ENCODE results near the gene ABHD16B.

Gene ABHD16B

DNA sequence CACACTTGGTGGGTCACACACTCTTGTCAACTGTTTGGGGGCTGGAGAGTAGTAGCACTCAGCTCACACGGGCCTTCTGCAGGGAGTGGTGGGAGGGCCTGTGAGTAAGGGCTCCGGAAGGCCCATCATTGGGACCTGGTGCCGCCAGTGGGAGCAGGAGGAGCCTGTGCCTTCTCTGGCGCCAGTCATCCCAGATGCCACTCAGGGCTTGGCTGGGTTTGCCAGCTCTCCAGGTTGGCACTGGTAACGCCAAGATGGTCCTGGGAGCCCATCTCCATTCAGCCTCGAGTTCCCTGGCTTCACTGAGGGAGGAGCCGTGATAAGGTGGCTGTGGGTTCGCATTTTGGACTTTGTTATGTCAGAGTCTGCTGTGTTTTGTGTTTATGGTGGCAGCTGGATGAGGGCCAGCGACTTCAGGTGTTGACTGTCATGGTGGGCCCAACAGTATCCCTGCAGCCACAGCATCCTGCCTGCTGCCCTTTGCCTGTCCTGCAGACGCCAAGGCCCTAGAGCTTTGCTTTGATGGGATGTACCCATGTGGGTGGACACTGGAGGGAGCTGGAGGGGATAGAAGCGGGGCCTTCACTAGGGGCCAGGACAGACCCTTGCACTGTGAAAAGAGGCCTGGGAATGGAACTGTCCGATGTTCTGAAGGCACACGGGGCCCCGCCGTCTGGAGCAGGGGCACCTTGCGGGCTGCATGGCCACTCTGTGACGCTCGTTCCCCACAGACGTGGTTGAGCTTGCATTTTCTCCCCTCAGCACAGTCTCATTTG is 20.3 kb downstream of the ABHD16B start:
- no peak for DNase-seq

DNA sequence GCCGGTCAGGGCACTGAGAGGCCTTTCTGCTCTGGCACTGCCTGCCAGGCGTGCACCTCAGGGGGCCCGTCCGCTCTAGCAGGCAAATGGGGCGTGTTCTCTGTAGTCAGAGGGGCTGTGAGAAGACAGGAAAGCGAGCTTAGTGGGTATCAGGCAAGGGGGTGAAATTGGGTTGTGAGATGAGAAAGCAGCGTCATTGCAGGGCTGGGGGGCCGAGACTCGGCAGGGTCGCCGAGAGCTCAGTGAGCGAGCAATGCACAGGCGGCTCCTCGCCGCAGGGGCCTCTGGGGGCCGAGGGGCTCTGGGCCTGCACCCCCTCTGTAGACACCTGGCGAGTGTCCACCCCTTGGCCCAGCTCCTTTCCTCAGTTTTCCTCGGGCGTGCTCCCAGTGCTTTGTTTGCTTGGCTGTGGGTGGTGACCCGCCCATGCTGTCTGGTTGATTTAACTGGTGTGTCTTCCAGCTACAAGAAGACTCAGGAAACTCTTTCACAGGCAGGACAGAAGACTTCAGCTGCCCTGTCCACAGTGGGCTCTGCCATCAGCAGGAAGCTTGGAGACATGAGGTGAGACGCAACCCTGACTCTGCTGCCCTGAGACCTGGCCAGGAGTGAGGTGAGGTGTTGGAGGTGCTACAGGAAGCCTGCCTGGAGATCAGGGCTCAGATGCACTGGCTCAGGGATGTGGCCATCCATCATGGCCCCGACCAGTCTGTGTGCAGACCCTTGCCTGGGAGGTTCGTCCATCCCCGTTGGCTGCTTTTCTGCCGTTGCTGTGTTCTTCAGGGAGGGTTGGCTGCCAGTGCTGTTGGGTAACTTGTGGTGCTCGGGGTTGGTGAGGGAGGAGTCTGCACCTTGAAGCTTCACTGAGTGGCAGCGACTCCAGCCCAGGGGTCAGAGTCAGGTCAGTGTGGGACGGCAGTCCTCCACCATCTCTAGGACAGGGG is 21.2 kb downstream of the ABHD16B start:
- no peak for DNase-seq

DNA sequence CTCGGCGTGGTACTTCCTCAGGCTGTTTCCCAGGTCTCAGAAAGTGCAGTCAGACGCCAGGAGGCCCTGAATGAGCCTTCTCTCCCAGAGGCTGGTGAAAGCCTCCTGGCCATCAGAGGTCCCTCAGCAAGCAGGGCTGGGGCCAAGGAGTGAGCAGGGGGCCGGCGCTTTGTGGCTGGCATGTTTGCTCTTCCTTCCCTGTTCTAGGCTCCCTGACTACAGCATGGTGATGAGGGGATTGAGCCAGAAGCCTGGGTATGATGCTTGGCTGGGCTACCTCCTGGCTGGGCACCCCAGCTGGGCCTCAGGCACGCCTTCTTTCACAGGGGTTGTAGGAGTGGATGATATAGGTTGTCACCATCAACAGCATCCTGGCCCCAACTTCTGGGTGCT is 21.9 kb downstream of the ABHD16B start:
- DNase-seq: no peak

DNA sequence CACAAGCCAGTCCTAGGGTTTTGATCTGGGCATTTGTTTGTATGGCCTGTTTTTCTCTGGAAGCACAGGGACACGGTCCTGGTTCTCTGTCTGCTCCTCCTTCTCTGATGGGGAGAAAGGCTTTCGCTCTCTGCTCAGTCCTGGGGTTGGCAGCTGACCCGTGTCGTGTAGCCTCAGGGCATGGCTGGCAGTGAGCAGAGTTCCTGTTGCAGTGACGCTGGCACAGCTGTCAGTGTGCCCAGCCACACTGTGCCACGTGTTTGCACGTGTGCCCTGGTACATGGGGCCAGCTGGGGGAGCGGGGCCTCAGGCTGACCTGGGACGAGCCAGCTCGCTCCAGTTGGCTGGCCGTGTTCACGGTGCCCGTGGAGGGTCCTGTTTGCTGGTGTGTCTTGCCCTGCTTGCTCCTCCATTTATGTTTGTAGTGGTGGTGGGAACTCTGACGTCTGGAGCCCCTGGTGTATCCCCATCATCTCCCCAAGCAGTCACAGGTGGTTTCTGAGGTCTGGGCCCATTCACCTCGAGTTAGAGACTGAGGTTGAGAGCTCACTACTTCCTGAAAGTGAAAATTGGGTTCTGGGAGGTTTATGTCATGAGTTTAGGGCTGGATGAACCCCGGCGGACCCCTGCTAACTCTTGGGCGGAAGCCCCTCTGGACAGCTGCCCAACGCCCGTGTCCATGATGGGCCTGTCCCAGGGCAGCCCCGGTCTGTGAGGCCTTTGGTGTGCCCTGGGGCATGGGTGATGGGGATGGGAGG is 23.4 kb downstream of the ABHD16B start:
- DNase-seq: no peak

DNA sequence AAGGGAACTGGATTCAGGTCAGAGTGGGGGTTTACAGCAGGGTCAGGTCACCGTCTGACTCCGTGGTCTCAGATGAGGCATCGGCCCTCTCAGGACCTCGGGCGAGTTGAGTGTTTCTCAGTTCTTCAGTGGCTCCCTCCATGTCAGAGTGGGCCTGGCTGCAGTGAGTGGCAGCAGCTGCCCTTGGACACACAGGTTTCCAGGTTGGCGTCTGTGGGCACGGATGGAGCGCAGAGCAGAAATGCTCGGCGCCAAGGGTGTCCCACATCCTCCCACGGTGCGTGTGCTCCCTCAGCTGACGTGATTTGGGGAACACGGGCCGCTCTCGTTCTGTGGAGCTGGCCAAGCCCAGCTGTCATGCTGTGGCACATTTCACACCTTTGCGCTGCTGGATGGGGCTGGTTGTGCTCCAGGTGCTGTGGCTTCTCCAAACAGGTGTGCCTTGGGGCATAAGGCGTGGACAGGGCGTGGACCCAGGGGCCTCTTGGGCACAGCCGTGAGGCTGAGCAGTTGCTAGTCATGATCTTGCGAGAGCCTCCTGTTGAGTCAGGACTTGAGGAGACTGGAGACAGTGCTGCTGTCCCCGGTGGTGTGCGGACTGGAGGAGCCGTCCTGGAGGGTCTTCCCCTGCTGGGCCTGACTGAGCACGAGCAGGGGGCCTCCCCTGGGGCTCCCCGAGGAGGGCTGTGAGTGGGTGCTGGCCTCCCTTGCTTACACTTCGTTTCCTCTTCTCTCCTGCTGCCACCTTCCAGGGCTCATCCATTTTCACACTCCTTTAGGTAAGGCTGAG is 24.2 kb downstream of the ABHD16B start:
- no peak for DNase-seq

DNA sequence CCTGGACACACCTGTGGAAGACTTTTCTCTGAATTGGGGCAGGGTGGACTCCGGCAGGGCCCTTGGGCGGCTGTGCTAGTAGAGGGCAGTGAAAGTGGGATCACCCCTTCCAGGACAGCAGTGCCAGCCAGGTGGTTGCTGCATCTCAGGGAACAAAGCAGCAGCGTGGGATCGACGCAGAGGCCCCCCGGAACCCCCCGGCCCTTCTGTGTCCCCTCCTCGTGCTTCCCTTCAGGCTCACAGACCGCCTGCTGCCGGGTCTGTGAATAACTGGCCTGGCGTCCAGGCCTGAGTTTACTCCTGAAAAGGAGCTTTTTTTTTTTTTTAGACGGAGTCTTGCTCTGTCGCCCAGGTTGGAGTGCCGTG is 24.7 kb downstream of the ABHD16B start:
- no peak for DNase-seq

DNA sequence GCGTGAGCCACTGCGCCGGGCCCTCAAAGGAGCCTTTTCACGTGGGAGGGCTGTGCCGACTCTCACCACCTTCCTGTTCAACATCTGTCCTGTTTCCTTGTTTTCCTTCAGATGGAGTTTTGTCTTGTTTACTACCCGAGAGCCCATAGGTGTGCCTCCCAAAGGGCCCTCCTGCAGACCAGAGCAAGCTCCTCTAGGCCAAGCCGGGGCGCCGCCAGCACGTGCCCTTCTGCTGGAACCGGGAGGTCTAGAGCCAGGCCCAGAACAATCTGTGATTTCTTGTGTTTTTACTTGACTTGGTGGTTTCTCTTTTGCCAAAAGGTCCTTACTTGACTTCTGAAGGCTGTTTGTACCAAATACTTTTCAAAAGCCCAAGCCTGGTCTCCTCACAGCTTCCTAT is 25.6 kb downstream of the ABHD16B start:
- DNase-seq: no peak

DNA sequence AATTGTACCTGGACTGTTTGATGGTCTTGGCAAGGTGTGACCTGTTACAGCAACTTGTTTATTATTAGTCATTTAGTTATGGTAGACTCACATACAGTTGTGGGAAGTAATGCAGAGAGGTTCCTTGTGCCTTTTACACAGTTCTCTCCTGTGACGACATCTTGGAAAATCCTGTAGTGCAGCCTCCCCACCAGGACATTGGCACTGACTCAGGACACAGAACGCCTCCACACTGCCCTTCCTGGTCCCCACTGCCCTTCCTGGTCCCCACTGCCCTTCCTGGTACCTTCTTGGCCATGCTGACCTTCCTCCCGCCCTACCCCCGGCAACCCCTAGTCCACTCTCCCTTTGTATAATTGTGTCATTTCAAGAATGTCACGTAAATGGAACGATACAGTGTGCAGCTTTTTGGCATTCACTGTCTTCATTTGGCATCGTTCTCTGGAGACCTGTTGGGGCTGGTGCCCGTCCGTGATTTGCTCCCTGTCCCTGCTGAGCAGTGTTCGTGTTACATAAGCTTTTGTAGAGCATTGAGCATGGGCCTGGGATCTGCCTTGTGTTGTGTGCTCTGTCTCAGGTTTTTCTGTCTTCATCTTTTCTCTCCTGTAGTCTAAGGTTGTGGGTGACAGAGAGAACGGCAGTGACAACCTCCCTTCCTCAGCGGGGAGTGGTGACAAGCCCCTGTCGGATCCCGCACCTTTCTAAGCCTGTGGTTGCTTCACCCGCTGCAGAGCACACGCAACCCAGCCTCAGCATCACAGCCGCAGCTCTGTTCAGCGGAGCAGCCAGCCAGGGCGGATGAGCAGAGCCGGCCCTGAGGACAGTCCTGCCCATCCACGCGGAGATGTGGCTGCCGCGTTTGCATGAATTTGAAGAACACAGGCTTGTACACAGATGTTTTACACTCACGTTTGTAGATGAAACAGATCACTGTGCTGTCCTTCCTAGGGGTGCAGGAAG is 28.2 kb downstream of the ABHD16B start:
- DNase-seq: no peak

DNA sequence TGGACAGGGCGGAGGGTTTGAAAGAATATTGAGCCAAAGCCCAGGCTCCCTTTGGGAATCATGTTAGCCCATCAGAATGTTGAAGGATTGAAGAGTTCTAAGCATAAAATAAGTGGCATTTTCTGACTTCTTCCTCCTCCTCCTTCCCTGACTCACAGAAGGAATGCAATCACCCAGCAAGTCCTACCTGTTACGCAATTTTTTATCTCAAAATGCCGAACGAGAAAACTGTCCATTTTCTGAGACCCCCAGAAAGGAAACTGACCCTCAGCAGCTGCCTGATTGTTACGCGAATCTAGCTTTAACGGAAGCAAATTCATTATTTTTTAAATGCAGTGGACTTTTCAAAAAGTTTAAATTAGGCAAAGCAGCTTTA is 28.9 kb downstream of the ABHD16B start:
- DNase-seq: no peak

DNA sequence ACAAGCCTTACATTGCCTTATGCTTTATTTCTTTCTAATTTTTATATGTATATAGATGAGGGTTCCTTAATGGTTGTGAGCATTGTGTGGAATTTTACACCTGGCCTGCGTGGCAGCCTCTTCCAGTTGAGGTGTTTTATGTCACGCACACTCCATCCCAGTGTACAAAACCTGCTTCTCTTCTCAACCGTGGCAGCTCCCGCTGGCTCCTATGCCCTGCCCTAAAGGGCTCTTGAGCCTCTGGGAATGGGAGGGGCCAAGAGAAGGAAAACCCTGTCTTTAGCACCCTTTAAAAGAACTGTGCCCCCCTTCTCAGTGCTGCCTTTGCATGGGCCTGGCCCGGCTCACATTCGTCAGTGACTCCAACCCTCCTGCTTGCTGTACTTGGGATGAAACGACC is 29.3 kb downstream of the ABHD16B start:
- no peak for DNase-seq

DNA sequence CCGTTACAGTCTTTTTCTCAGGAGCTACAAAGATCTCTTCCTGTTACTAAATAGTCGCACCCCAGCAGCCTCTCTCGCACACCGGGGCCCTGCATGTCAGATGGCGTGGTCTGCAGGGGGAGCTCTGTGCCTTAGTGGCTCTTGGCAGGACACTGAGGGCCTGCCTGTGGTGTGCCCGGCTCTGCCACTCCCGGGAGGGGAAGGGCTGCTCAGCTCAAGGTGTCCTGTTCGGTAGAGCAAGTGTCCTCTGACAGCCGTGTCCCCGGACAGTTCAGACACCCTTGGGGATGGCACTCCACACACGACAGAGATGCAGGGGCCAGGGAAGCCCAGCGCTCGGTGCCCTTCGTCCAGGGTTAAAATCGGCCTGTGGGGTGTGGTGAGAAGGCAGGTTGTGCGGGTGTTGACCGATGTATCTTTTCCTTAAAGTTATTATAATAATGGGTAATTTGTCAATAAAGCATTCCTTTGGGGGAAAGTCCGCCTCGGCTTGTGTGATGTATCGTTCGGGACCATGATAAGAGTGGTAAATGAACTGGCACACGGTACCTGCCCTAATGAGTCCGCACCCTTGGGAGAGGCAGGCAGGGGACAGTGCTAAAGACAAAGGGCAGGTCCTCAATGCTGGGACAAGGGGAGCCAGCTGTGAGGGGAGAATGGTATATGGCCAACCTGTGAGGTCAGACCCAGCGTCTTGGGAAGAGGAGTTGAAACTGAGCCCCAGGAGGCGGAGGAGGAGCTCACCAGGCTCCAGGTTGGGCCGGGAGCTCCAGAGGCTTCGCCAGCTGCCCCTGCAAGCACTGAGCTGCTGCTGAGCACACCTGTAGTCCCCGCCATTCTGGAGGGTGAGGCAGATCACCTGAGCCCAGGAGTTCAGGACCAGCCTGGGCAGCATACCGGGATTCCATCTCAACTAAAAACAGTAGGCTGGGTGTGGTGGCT is 30.0 kb downstream of the ABHD16B start:
- DNase-seq: no peak

DNA sequence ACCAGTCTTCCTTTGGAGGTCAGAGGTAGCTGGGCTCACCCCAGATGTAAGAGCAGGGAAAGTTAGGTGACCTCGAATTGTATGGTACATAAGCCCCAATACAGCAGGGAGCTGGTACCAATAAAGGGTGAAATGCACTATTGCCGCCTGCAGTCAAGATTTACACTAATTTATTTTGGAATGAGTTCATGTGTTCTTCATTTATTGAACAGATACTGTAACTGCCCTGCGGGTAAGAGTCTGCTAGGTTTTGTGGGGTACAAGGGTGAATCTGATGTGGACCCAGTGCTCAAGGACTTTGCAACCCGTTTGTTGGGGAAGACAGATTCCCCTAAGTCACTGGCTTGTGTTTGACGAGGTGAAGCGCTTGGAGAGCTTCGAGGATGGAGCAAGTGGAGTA is 31.1 kb downstream of the ABHD16B start:
- DNase-seq: no peak

DNA sequence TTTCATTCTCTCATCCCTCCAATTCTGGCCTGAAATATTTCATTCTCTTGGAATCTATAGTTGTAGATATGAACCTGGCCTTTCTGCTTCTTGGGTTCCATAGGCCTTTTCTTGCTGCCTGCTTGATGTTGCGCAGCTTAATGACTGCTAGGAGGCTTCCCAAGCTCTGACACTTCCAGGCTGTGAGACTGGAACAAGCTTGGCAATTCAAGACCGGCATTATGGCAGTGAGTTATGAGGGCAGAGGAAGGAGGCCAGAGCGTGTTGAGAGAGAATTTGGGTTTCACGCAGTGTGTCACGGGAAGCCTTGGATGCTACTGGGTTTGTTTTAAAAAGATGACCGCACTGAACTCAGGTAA is 32.7 kb downstream of the ABHD16B start:
- DNase-seq: no peak

DNA sequence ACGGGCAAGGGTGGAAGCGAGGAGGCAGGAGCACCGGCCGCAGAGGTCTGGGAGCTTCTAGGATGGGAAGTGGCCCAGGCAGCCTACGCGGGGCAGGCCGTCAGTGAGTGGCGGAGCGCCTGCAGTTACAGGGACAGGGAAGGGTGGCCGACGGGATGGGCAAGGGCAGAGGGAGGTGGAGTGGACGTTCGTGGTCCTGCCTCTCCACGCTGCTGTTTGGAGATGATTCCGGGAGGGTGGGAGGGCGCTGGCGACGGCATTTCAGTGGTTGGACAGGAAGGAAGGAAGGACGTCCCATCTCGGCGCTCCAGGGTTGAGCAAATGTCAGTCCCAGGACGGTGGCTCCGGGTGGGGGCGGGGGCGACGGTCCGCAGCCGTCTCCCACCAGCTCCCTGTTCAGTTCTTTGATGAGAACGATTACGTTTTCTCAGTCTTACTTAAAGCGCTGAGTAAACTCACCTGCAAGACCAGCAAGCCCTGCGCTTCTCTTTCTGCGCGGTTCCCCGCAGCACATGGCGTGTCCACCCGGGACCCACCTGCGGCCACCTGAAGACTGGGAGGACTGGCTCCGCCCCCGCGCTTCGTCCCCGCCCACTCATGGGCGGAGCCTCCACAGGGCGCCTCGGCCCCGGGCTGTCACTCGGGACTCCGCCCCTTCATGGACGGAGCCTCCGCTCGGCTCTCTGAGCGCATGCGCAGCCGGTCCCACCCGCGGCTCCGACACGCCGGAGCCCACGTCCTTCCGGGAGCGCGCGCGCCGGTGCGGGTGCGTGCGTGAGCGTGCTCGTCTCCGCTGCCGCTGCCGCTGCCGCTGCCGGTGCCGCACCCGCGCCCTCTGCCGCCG is 33.3 kb downstream of the ABHD16B start, which contains the start of gene DNAJC5:
Gene DNAJC5, plus strand, starts transcription at position 769 of the 844 bp plus-strand sequence. CDS start 33,220 bp downstream, outside the sequence.
- peak; percentile 94 for DNase-seq

DNA sequence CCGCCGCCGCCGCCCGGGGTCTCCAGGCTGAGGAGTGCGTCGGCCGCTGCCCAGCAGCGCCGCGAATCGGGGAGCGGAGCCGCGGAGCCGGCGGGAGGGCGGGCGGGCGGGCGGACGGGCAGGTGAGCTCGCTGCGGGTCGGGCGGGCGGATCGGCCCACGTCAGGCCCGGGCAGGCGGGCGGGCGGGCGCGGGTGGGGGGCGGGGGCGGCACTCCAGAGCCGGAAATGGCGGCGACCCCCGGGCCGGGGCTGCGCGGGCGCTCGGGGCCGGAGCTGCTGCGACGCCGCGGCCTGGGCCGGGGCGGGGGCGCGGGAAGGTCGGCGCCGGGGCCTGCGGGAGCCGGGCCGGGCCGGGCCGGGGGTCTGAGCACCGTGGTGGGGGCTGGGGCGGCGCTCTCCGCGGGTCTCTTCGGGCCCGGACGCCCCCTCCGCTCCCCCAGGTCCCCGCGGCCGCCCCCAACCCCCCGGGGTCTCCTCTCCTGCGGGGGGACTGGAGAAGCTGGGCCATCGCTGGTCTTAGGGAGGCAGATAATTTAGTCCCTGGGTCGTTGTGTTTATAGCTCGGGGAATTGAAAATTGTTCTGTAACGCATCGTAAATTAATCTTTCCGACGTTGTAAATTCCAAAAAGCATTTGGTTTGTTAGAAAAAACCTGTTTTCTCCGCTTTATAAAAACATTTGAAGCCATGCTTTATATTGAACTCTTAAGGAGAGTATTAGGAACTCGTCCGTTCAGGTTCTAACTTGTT is 34.1 kb downstream of the ABHD16B start:
- DNase-seq: no peak

DNA sequence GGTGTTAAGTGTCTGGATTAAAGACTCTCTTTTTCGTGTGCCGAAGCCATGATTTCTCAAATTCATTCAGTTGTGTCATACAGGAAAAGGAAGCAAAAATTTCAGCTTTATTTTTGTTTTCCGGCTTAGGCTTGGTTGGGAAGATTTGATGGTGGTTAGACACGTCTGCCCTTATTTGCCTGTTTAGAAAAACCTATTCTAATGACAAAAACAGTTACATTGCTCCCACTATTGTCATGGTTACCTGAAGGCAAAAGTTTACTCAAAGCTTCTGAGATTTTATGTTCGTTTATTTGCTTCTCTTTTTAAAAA is 34.6 kb downstream of the ABHD16B start:
- no peak for DNase-seq

DNA sequence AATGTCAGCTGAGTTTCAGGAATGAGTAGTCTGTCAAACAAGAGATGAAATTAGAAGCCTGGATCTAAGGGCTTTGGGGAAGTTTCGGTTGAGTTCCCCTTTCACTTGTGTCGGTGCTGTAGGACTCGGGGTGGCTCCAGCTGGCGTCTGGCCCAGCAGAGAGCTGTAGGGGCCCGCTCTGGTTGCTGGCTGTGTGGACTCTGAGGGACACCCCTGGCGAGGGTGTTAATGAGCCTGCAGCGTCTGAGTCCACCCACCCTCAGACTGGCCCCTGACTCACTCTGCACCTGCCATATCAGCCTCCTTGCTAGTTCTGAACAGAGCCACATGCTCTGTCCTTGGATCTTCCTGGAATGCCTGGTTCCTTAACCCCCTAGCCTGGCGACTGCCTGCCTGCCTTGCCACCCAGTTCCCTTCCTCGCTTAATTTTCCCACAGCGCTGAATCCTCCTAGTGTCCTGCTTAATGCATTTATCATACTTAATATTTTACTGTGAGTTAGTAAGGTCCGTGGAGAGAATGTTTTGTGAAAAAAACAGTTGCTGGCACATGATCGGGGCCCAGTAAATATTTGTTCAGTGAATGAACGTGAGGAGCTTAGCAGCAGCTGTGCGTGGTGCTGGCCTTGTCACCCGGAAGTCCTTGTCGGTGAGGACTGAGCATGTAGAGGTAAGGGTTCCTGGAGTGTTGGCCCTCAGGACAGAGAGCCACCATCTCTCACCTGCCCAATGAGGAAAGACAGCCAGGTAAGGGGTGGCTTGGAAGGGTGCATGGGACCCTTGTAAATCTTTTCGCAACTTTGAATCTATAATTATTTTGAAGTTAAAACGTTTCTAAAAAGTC is 35.2 kb downstream of the ABHD16B start:
- DNase-seq: peak; percentile 12
